Neural crest cell (in vitro differentiated cells): ENCODE measurements around the gene DNLZ. TPM values are rescaled to one million over a fixed set of nuclear protein-coding genes. Genes with fewer than 3 reads are reported as not detected.

Experiments used
- DNase-seq: peaks from one replicate; pipeline ENCODE4 v3.0.0; 2021; ENCODE audit warnings: low read depth, mixed read lengths, low spot score
- H3K27ac Mint-ChIP-seq: one replicate; pipeline ENCODE4 v1.8.0; 2021; ENCODE audit warnings: mild to moderate bottlenecking, mixed read lengths; ENCODE audit not compliant: unreplicated experiment
- H3K27me3 Mint-ChIP-seq: 2 replicates; pipeline ENCODE4 v1.8.0; 2021; ENCODE audit warnings: low read depth, mild to moderate bottlenecking, mixed read lengths
- H3K36me3 Mint-ChIP-seq: 2 replicates; pipeline ENCODE4 v1.8.0; 2021; ENCODE audit warnings: low read depth, mild to moderate bottlenecking, mixed read lengths
- H3K4me1 Mint-ChIP-seq: 2 replicates; pipeline ENCODE4 v1.8.0; 2021; ENCODE audit warnings: mixed read lengths
- H3K4me3 Mint-ChIP-seq: one replicate; pipeline ENCODE4 v1.8.0; 2021; ENCODE audit warnings: mild to moderate bottlenecking, mixed read lengths
- H3K9me3 Mint-ChIP-seq: 2 replicates; pipeline ENCODE4 v1.8.0; 2021; ENCODE audit warnings: mixed read lengths
- total RNA-seq: library from RNA; stranded (reverse); gene quantifications from 2 replicates; pipeline ENCODE4 v1.2.1, GENCODE V29; 2021
- TF ChIP-seq, protein P1 (sequence below): fragments of 200-600 bp; sonication (generic); conservative IDR thresholded peaks from 2 replicates; pipeline ENCODE4 v1.5.0; 2021; ENCODE audit warnings: antibody characterized with exemption, mild to moderate bottlenecking

Gene DNLZ
- total RNA-seq, 1 donor from 2014 or later = 21.3 TPM

DNA sequence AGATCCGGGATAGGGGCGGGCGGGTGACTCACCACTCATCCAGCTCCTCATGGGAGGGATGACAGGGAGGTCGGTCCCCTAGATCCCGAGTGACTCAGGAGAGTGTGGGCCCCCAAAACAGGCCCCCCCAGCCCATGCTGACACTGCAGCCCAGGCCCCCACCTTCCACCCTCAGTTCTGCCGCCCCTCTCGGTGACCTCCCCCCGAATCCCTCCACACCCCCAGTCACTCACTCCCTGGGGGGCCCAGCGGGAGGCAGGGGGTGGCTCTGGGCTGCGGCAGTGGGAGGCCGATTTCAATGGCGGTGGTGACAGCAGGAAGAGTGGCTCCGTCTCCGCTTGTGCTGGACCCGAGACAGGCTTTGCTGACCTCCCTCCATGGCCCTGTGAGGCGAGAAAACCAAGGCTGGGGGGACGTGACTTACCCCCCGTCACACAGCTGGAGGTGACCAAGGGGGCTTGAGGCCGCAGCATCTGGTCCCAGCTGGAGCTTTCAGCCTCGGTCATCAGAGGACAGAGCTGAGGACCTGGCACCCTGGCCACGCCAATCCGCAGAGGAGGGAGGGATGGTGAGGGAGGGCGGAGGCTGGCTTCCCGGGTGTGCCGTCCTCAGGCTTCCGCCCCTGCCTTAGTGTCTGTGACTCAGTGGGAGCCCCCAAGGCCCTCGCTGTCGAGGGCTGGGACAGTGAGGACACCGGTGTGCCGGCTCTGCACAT, 27.2 kb downstream of the DNLZ start:
- Mint-ChIP-seq H3K27me3 (no peaks in the 10 kb centered on the region), H3K36me3 (no peaks in the 10 kb centered on the region), H3K4me1 (peaks cover 7% of the 10 kb centered on the region), H3K9me3 (no peaks in the 10 kb centered on the region), H3K27ac (no peak overlapping the region), H3K4me3 (no peak overlapping the region)
- no peak for DNase-seq
- TF ChIP-seq, protein P1, sequence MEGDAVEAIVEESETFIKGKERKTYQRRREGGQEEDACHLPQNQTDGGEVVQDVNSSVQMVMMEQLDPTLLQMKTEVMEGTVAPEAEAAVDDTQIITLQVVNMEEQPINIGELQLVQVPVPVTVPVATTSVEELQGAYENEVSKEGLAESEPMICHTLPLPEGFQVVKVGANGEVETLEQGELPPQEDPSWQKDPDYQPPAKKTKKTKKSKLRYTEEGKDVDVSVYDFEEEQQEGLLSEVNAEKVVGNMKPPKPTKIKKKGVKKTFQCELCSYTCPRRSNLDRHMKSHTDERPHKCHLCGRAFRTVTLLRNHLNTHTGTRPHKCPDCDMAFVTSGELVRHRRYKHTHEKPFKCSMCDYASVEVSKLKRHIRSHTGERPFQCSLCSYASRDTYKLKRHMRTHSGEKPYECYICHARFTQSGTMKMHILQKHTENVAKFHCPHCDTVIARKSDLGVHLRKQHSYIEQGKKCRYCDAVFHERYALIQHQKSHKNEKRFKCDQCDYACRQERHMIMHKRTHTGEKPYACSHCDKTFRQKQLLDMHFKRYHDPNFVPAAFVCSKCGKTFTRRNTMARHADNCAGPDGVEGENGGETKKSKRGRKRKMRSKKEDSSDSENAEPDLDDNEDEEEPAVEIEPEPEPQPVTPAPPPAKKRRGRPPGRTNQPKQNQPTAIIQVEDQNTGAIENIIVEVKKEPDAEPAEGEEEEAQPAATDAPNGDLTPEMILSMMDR = no peak

DNA sequence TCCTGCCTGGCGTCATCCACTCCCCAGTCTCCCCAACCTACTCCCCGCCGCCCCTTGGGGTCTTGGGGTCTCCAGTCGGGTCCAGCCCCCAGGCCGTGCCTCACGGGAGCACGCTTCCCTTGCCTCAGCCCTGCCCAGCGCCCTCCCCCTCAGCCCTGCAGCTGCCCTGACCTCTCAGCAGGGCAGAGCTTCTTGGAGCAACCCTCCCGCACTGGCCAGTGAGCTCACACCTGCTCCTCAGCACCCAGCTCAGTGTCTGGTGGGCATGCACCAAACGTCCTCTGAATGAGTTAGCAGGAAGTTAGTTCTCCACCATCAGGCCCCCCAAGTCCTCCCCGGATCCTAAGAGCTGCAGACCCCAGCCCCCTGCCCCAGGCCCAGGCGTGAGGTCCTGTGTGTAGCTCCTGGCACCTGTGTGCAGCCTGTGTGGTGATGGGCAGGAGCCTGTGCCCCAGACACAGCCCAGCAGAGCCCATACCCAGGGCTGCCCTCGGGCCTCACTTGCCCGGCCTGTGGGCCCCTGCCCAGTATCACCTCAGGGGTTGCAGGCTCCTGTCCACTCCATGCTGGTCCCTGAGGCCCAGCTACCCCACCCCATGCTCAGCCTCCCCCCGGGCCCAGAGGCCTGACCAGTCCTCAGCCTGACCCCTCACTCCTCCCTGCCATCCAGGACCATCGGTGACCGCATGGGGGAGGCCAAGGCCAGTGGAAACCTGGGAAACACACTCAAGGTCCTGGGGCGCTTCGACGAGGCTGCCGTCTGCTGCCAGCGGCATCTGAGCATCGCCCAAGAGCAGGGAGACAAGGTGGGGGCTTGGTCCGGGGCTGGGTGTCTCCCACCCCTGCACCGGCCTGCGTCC, 28.0 kb downstream of the DNLZ start:
- no peaks in the 10 kb centered on the region for H3K27me3 Mint-ChIP-seq
- H3K4me3 Mint-ChIP-seq = no peak overlapping the region
- no peak for DNase-seq
- no peaks in the 10 kb centered on the region for H3K9me3 Mint-ChIP-seq
- H3K36me3 Mint-ChIP-seq = no peaks in the 10 kb centered on the region
- no peak overlapping the region for H3K27ac Mint-ChIP-seq
- H3K4me1 Mint-ChIP-seq = peaks cover 7% of the 10 kb centered on the region
- TF ChIP-seq, protein P1 = no peak

DNA sequence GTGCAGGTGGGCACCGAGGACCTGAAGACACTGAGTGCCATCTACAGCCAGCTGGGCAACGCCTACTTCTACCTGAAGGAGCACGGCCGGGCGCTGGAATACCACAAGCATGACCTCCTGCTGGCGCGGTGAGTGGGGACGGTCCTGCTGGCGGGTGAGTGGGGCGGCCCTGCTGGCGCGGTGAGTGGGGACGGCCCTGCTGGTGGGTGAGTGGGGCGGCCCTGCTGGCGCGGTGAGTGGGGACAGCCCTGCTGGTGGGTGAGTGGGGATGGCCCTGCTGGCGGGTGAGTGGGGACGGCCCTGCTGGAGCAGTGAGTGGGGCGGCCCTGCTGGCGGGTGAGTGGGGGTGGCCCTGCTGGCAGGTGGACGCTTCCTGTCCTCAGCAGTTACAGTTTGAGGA, 29.0 kb downstream of the DNLZ start:
- no peaks in the 10 kb centered on the region for H3K27me3 Mint-ChIP-seq
- peaks cover 7% of the 10 kb centered on the region for H3K4me1 Mint-ChIP-seq
- H3K4me3 Mint-ChIP-seq = no peak overlapping the region
- no peak for DNase-seq
- H3K9me3 Mint-ChIP-seq = no peaks in the 10 kb centered on the region
- no peaks in the 10 kb centered on the region for H3K36me3 Mint-ChIP-seq
- TF ChIP-seq, protein P1 = no peak
- H3K27ac Mint-ChIP-seq = no peak overlapping the region

DNA sequence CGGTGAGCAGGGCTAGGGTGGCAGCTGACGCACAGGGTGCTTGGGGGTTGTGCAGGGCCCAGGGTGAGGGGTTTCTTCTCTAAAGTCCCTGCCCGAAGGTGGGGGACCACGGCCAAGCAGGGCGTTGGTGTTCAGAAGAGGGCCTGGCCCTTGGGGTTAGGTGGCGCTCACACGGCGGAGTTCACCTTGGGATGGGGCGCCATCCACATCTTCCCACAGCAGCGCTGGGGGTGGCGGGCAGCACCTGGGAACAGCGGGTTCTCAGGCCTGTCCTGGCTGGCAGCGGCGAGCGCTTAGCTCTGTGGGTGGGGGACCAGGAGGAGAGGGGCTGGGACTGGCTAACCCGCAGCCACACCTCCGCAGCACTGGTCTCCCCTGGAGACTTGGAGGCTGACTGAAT, 30.1 kb downstream of the DNLZ start:
- H3K27ac Mint-ChIP-seq = no peak overlapping the region
- H3K27me3 Mint-ChIP-seq = peaks cover 3% of the 10 kb centered on the region
- H3K4me1 Mint-ChIP-seq = peaks cover 9% of the 10 kb centered on the region
- TF ChIP-seq, protein P1 = no peak
- H3K4me3 Mint-ChIP-seq = no peak overlapping the region
- no peaks in the 10 kb centered on the region for H3K9me3 Mint-ChIP-seq
- DNase-seq = no peak
- no peaks in the 10 kb centered on the region for H3K36me3 Mint-ChIP-seq

DNA sequence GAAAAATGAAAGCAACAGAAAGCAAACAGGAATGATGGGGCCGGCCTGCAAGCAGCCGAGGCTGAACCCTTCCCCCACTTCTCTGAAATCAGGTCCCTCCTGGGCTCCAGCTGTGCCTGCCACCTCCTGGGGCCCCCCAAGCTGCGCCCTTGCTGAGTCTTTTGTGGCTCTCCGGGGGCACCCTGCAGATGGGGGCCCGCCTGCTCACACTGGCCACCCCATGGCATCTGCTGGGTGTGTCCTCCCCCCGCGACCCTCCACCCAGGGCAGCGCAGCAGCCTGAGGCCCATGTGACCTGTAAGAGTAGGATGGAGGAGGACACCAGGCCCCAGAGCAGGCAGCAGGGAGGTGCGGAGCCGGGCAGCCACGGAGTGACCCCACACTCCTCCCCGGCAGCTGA, 30.5 kb downstream of the DNLZ start:
- Mint-ChIP-seq H3K27ac (no peak overlapping the region), H3K4me3 (no peak overlapping the region), H3K4me1 (peaks cover 10% of the 10 kb centered on the region), H3K27me3 (peaks cover 3% of the 10 kb centered on the region), H3K9me3 (no peaks in the 10 kb centered on the region), H3K36me3 (no peaks in the 10 kb centered on the region)
- TF ChIP-seq, protein P1 = no peak
- DNase-seq = no peak
